Activated naive CD4-positive, alpha-beta T cell treated with anti-CD3 and anti-CD28 coated beads, Interleukin-2, amount 50 U/mL, for 72 hours (primary cell): ENCODE measurements around the gene UFM1. TPM values are rescaled to one million over a fixed set of nuclear protein-coding genes. Genes with fewer than 3 reads are reported as not detected.
A peak's percentile ranks its signal among the peaks of the same experiment; 100 is the strongest.
"Not testable (repeated sequence)": the region's sequence is repeated elsewhere in the genome, so short reads cannot be mapped to it uniquely, and the experiment has no call there.

Experiments
- ATAC-seq, 2 donors: fragments of 150-1000 bp; cut with Tn5 transposase; 2 replicates each; pipeline ENCODE4 v1.10.0; 2021; ENCODE audit warnings: mild to moderate bottlenecking in 2 of 2, moderate library complexity in 2 of 2
- DNase-seq, 2 donors: peaks; one replicate each; pipeline ENCODE4 v3.0.0; 2021 to 2022; ENCODE audit warnings: low spot score in 2 of 2
- H3K27ac Mint-ChIP-seq, 2 donors: one replicate each; pipeline ENCODE4 v1.8.0; 2022; ENCODE audit warnings: mild to moderate bottlenecking in 2 of 2, mixed read lengths in 2 of 2
- H3K36me3 Mint-ChIP-seq, 2 donors: one replicate each; pipeline ENCODE4 v1.8.0; 2022; ENCODE audit warnings: mixed read lengths in 2 of 2
- H3K9me3 Mint-ChIP-seq, 2 donors: one replicate each; pipeline ENCODE4 v1.8.0; 2022; ENCODE audit warnings: mixed read lengths in 2 of 2
- total RNA-seq, 2 donors: library from RNA; stranded (reverse); gene quantifications; one replicate each; pipeline ENCODE4 v1.2.3, GENCODE V29; 2022

UFM1 gene
- total RNA-seq, result 10 to 100 TPM; 43.7 to 46.2 TPM

GRCh38 chr13:38349390-38350113 is at the start of gene UFM1:
Gene UFM1 (plus strand): TSS chr13:38349851. CDS start chr13:38349920, 69 bp downstream.
- Mint-ChIP-seq H3K9me3 (no peaks in the 10 kb centered on the region), H3K36me3 (peaks cover 18 to 29% of the 10 kb centered on the region in 2 donors), H3K27ac (peak within 1 kb of the TSS; percentile 100)
- ATAC-seq (peak; percentile 89 to 93), DNase-seq (peak; percentile 79 to 84)

- H3K36me3 Mint-ChIP-seq, result no peaks in the 10 kb centered on the region
- peaks cover 6 to 7% of the 10 kb centered on the region in 2 donors for H3K9me3 Mint-ChIP-seq
- no peak for ATAC-seq
- no peak for DNase-seq
- no peak overlapping the region for H3K27ac Mint-ChIP-seq
Measured at GRCh38 chr13:38301236-38301635, 48.4 kb upstream of the UFM1 start.

GRCh38 chr13:38303816-38304320 is 45.8 kb upstream of the UFM1 start:
- Mint-ChIP-seq H3K36me3 (no peaks in the 10 kb centered on the region), H3K9me3 (peaks cover 6 to 7% of the 10 kb centered on the region in 2 donors), H3K27ac (no peak overlapping the region)
- DNase-seq, result no peak
- ATAC-seq, result no peak

DNA sequence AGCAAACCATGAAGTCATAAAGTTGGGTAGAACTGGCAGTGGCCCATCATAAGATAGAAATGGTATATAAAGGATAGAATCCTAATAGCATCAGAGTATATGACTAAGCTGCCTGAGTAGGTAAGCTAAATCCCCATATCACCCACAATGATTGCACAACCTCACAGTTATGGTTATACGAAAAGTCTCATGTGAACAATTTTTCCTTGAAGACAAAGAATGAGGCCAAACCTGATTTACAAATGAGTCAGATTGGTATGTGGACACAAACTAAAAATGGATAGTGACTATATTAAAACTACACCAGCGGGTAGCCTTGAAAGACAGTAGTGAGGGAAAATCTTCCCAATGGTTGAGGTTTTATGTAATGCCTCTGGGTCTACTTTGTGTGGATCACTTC is 40.9 kb upstream of the UFM1 start:
- Mint-ChIP-seq H3K36me3 (peaks cover 0 to 6% of the 10 kb centered on the region in 2 donors), H3K27ac (no peak overlapping the region), H3K9me3 (peaks cover 6% of the 10 kb centered on the region in 2 donors)
- ATAC-seq (peak; percentile 43 to 45), DNase-seq (no peak)

GRCh38 chr13:38309397-38309796 is 40.3 kb upstream of the UFM1 start:
- Mint-ChIP-seq H3K9me3 (peaks cover 6% of the 10 kb centered on the region in 2 donors), H3K27ac (no peak overlapping the region), H3K36me3 (peaks cover 0 to 6% of the 10 kb centered on the region in 2 donors)
- DNase-seq (no peak), ATAC-seq (peak; percentile 28 to 66)

DNA sequence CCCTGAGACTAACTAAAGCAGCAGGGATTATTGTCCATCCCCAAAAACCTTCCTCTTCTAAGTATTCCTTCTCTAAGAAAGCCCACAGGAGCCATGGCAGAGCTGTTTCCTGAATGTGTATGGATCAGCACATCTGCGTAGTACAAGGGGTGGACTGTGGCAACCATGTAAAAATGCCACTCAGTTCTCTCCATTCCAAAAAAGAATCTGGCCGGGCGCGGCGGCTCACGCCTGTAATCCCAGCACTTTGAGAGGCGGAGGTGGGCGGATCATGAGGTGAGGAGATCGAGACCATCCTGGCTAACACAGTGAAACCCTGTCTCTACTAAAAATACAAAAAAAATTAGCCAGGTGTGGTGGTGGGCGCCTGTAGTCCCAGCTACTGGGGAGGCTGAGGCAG is 38.5 kb upstream of the UFM1 start:
- not testable (repeated sequence) for H3K36me3 Mint-ChIP-seq, DNase-seq, ATAC-seq, H3K9me3 Mint-ChIP-seq, H3K27ac Mint-ChIP-seq

DNA sequence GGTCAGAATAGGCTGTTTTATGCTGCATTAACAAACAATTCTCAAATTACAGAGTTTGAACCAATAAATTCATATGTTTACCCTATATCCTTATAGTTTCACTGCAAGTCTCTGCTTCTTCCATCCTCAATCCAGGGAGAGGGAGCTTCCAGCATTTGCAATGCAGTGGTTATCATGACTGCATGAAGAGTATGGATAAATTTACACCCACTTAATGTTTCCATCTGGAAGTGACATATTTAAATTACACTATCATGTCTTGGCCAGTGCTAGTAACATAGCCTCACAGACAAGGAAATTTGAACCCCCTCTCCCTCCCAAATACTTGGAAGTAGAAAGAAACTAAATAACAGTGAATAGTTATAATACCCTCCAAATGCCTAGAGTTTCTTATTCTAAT is 33.5 kb upstream of the UFM1 start:
- no peak overlapping the region for H3K27ac Mint-ChIP-seq
- H3K9me3 Mint-ChIP-seq, result peaks cover 0 to 5% of the 10 kb centered on the region in 2 donors
- ATAC-seq (no peak), DNase-seq (no peak)
- H3K36me3 Mint-ChIP-seq, result no peaks in the 10 kb centered on the region

GRCh38 chr13:38321654-38322053 is 28.0 kb upstream of the UFM1 start:
- Mint-ChIP-seq H3K9me3 (peaks cover 0 to 11% of the 10 kb centered on the region in 2 donors), H3K36me3 (peaks cover 0 to 4% of the 10 kb centered on the region in 2 donors), H3K27ac (no peak overlapping the region)
- ATAC-seq (no peak), DNase-seq (no peak)

DNA sequence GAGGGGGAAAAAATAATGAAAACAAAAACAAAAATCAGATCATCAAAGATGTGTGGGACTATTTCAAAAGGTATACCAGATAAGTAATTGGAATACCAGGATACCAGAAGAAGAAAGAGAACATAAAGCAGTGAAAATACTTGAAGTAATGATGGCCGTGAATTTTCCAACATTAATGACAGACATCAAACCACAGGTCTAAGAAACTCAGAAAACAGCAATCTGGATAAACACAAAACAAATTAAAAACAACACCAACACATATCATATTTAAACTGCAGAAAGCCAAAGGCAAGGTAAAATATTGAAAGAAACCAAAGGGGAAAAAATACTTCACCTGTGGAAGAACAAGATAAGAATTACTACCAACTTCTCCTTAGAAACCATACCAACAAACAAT is 24.2 kb upstream of the UFM1 start:
- Mint-ChIP-seq H3K36me3 (peaks cover 0 to 4% of the 10 kb centered on the region in 2 donors), H3K27ac (no peak overlapping the region), H3K9me3 (peaks cover 0 to 7% of the 10 kb centered on the region in 2 donors)
- ATAC-seq (no peak), DNase-seq (no peak)

DNA sequence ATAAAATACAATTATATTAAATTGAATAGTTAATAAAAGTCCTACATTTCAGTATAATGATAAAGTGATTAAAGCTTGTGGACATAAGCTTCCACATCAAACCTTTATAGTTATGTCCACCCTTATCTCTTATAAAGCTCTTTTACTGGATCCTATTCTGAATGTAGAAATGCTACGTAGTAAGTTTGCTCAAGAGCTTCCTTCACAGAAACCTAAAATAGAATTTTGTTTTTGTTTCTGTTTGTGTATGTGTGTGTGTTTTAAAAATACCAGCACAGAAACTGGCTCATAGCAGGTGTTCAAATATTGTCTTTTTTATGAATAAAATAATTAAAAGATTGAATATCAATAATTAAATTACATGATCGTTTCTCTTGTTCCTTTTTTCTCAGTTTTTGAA is 21.0 kb upstream of the UFM1 start:
- no peak overlapping the region for H3K27ac Mint-ChIP-seq
- DNase-seq (no peak), ATAC-seq (no peak)
- H3K9me3 Mint-ChIP-seq, result peaks cover 0 to 7% of the 10 kb centered on the region in 2 donors
- peaks cover 0 to 4% of the 10 kb centered on the region in 2 donors for H3K36me3 Mint-ChIP-seq

DNA sequence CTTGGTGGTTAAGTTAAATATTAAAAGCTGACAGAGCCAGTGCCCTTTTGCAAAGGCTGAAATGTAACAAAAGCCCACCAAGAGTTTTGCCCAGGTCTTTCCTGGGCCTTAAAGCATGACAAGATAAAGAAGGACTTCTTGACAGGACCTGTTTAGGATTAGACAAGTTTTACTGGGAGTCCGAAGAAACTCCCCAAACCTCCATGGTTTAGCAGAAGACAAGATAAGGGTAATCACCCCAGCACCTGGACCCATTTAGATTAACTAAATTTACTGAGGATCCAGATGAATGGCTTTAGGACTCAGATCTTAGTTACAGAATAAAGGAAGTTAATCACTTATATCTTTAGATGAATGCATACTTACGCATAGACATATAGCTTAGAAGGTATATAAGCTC is 14.8 kb upstream of the UFM1 start:
- Mint-ChIP-seq H3K36me3 (no peaks in the 10 kb centered on the region), H3K9me3 (no peaks in the 10 kb centered on the region), H3K27ac (no peak overlapping the region)
- ATAC-seq (no peak), DNase-seq (no peak)

DNA sequence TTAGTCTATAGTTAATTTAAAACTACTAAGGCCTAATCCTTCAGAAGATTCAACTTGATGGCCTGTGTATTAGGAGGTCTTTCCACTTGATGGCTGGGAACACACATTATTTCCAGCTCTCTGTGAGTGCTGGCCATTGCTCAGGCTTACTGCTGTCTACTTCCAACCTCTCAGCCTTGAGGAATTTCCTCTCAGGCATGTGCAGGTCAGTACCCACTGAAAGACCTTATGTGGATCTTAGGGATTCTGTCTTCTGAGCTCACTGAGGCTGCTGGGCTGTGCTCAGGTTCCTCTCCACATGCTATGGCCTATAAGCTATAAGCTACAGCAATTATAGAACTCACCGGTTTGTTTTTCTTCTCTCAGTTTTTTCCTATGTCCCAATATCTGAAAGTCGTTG is 11.6 kb upstream of the UFM1 start:
- Mint-ChIP-seq H3K9me3 (no peaks in the 10 kb centered on the region), H3K27ac (no peak overlapping the region), H3K36me3 (no peaks in the 10 kb centered on the region)
- no peak for ATAC-seq
- no peak for DNase-seq

DNA sequence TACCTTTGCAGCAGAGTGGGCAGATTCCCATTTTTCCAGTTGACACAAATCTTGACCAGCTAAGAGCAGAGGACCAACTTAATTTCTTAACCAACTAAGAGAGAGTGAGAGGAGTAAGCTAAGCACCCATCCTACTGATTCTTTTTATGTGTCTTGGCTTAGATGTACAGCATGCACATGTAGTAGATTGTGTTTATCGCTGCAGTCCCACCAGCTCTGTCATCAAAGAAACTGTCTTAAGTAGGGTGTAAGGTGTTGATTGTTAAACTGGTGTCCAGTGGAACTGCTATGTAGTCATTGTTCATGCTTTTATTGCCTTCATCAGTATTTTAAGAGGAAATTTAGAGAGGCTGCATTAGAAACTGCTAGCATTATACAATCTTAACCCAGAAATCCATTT is 9.0 kb upstream of the UFM1 start:
- Mint-ChIP-seq H3K27ac (no peak overlapping the region), H3K36me3 (no peaks in the 10 kb centered on the region), H3K9me3 (no peaks in the 10 kb centered on the region)
- DNase-seq (no peak), ATAC-seq (no peak)

- ATAC-seq, result no peak
Measured at GRCh38 chr13:38341149-38341692, 8.4 kb upstream of the UFM1 start.

GRCh38 chr13:38346764-38347163 is 2.9 kb upstream of the UFM1 start:
- ATAC-seq, result no peak
- DNase-seq, result no peak
- peaks cover 18 to 19% of the 10 kb centered on the region in 2 donors for H3K36me3 Mint-ChIP-seq

More at GRCh38 chr13:38341149-38341692, 8.4 kb upstream of the UFM1 start:
- DNase-seq, result no peak
- Mint-ChIP-seq H3K27ac (no peak overlapping the region), H3K36me3 (no peaks in the 10 kb centered on the region), H3K9me3 (no peaks in the 10 kb centered on the region)

GRCh38 chr13:38348861-38349389 is 726 bp upstream of the UFM1 start:
- Mint-ChIP-seq H3K36me3 (peaks cover 18 to 29% of the 10 kb centered on the region in 2 donors), H3K27ac (peak overlapping the region; percentile 100), H3K9me3 (no peaks in the 10 kb centered on the region)
- DNase-seq (peak in 1 of 2 donors; percentile 20), ATAC-seq (peak; percentile 72 to 76)

More at GRCh38 chr13:38346764-38347163, 2.9 kb upstream of the UFM1 start:
- no peak overlapping the region for H3K27ac Mint-ChIP-seq
- H3K9me3 Mint-ChIP-seq, result no peaks in the 10 kb centered on the region

- Mint-ChIP-seq H3K27ac (peak overlapping the region; percentile 100), H3K36me3 (peaks cover 18 to 29% of the 10 kb centered on the region in 2 donors), H3K9me3 (no peaks in the 10 kb centered on the region)
- ATAC-seq (peak; percentile 23 to 39), DNase-seq (peak in 1 of 2 donors; percentile 48)
Measured at GRCh38 chr13:38350114-38350617, 515 bp downstream of the UFM1 start.
